ENCODE results near the gene TOPAZ1. TPM values are rescaled to one million over a fixed set of nuclear protein-coding genes. Genes with fewer than 3 reads are reported as not detected.

TOPAZ1 gene
- total and polyA plus RNA-seq, 2 of the 13 experiments (the other 11 are each of a cell fraction or from before 2014, with no cell fraction given) = not detected

- Histone ChIP-seq H3K9me3 (ENCODE audit: low read length) (no peaks in the 10 kb centered on the region), H3K27me3 (ENCODE audit: control insufficient read depth in 1 of 2, insufficient read depth in 2 of 2, low read length in 2 of 2) (no peaks in the 10 kb centered on the region; a peak in 1 of 5 replicates), H3K4me1 (ENCODE audit: insufficient read depth, low read length) (peaks cover 28% of the 10 kb centered on the region), H3K36me3 (replicated peaks in 1 of 2; ENCODE audit: control insufficient read depth in 1 of 2, insufficient read depth in 2 of 2, low read length in 2 of 2) (no peaks in the 10 kb centered on the region), H3K27ac (ENCODE audit: extremely low read length, insufficient read depth, low read length) (no peak overlapping the region), H3K4me3 (replicated peaks in 1 of 3; ENCODE audit: insufficient read depth in 1 of 3, low read depth in 2 of 3, low read length in 3 of 3) (no peak overlapping the region), H4K20me1 (ENCODE audit: insufficient read depth, low read length) (no peaks in the 10 kb centered on the region), H3K4me2 (ENCODE audit: low read depth, low read length) (no peak overlapping the region), H3K9ac (ENCODE audit: insufficient read depth, low read depth, low read length) (no peak overlapping the region), H3K79me2 (ENCODE audit: insufficient read depth, low read length) (no peaks in the 10 kb centered on the region), H2AFZ (ENCODE audit: low read length) (no peak overlapping the region)
- in situ Hi-C loops (cut with HindIII; ENCODE audit: extremely low pct_ligation_motif_present, low pct_unique_long_range_greater_than_20kb) = loop anchor here (10.0 kb wide), 1 partner anchor 110 kb away; no protein-coding TSS in a partner anchor
- intact Hi-C loops (cut with micrococcal nuclease; ENCODE audit: unreplicated experiment) = loop anchor here (5.0 kb wide), 4 partner anchors 93 to 208 kb away; no protein-coding TSS in a partner anchor
- no peak for FAIRE-seq
- no peak for ATAC-seq
- POLR2A ChIA-PET = interaction anchor here (1.9 kb wide), 1 partner anchor 115 kb away, joined by 6 read pairs; no protein-coding TSS in a partner anchor
- BruUV-seq (replicated peaks) = no TSS peak
- CTCF ChIA-PET (ENCODE audit: low intra/inter-chr PET ratio, low total read pairs) = no interaction called here
- no peak for DNase-seq (ENCODE audit: low spot score)
- TF ChIP-seq ZNF367 (CRISPR knock-in tag; IDR thresholded peaks at IDR 0.05; ENCODE audit: borderline replicate concordance) = no peak
- TF ChIP-seq SETDB1 (CRISPR knock-in tag; IDR thresholded peaks at IDR 0.05; ENCODE audit: borderline replicate concordance) = no peak
- no peak for TF ChIP-seq ZNF800 (CRISPR knock-in tag; IDR thresholded peaks at IDR 0.05)
- TF ChIP-seq ARNTL (CRISPR knock-in tag; IDR thresholded peaks at IDR 0.05) = no peak
- no peak for TF ChIP-seq RERE (CRISPR knock-in tag; IDR thresholded peaks at IDR 0.05; ENCODE audit: low read depth)
- no peak for TF ChIP-seq ZNF776 (CRISPR knock-in tag; IDR thresholded peaks at IDR 0.05)
- no peak for TF ChIP-seq TEAD3 (CRISPR knock-in tag; optimal IDR thresholded peaks at IDR 0.05; ENCODE audit: borderline replicate concordance)
- TF ChIP-seq KLF13 (CRISPR knock-in tag; IDR thresholded peaks at IDR 0.05) = no peak
- TF ChIP-seq NFE2L1 (CRISPR knock-in tag; IDR thresholded peaks at IDR 0.05; ENCODE audit: borderline replicate concordance) = no peak
- TF ChIP-seq GZF1 (CRISPR knock-in tag; IDR thresholded peaks at IDR 0.05) = no peak
- TF ChIP-seq PRDM4 (CRISPR knock-in tag; IDR thresholded peaks at IDR 0.05; ENCODE audit: borderline replicate concordance) = no peak
- no peak for TF ChIP-seq ISL2 (CRISPR knock-in tag; IDR thresholded peaks at IDR 0.05)
- TF ChIP-seq STAT5B (CRISPR knock-in tag; IDR thresholded peaks at IDR 0.05) = no peak
- no peak for TF ChIP-seq ZNF510 (CRISPR knock-in tag; IDR thresholded peaks at IDR 0.05; ENCODE audit: low read depth)
- TF ChIP-seq ZBTB14 (CRISPR knock-in tag; IDR thresholded peaks at IDR 0.05) = no peak
Observed at GRCh38 chr3:44324584-44324983, 82.9 kb downstream of the TOPAZ1 start.

All from HepG2 (cell line).